ENCODE results near the gene DSTN.

DSTN gene

DNA sequence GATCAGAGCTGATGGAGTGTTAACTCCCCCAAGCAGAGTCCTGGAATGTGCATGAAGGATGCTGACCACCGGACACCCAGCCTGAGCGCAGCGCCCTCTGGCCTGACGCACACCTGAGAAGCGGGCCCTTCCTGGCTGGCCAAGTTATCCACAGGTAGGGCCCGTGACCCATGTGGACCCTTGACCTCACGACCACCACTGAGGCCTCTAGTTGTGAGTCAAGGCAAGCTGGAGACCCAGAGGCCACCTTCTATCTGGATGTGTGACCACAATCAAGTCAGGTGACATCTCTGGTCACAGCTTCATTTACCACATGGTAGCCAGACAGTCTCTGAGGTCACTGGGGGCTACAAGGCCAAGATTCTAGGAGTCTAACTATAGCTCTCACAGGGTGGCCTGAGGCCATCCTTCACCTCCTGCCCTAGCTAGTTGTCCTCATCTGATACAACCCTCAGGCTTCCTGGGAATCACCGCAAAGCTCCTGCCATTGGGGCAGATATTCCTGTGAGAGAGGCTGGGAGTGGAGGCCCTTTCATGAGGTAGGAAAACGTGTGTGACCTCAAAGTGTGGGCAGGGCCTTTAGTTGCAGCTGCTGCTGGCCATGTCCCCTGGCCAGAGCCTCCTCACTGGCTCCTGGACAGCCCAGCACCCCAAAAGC, 53.1 kb downstream of the DSTN start:
- DNase-seq (ENCODE audit: low read depth, low spot score): no peak

DNA sequence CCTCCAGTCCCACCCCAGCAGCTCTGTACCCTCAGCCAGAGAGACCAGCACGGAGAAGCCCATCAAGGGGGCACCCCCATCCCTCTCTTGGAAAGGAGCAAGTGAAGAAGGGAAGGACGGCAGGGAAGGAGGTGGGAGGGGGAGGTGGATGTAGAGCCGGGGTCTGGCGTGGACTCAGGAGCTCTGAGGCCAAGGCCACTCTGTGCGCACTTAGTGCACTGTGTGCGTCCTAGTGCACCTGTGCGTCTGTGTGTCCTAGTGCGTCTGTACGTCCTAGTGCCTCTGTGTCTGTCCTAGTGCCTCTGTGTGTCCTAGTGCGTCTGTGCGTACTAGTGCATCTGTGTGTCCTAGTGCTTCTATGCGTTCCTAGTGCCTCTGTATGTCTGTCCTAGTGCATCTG, 54.2 kb downstream of the DSTN start:
- no peak for DNase-seq (ENCODE audit: low read depth, low spot score)

GRCh38 chr20:17624551-17625245, 54.8 kb downstream of the DSTN start:
- no peak for DNase-seq (ENCODE audit: low read depth, low spot score)

DNA sequence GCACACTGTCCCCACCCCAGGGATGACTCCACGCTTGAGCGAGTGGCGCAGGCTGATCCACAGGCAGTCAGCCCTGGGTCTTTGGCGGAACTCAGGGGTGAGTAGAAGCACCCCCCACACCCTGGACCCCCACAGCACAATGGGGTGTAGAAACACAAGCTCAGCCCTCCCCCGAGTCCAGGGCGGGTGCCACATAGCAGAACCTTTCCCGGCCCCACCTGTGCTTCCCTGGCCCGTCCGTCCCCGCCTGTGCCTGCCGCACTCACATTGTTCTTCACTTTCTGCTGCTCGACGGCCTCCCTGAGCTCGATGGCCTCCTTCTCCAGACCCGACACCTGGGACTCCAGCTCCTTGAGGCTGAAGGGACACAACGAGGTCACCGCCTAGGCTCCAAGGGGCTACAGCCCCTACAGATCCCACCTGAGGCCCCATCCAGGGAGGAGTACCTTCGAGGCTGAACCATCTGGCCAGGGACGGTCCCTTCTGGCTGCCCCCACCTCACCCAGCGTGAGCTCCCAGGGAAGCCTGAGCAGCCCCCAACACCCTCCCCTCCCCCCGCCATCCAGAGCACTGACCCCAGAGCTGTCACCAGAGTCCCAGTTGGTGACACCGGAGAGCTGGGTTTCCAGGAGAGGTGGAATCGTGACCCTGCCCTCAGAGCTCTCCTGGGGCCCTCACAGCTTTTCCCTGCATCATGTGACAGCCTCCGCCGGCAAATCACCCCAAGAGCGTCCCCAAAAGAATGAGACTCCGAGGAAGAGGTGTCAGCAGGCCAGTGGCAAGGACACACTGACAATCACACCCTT, 55.6 kb downstream of the DSTN start:
- DNase-seq (ENCODE audit: low read depth, low spot score): no peak

DNA sequence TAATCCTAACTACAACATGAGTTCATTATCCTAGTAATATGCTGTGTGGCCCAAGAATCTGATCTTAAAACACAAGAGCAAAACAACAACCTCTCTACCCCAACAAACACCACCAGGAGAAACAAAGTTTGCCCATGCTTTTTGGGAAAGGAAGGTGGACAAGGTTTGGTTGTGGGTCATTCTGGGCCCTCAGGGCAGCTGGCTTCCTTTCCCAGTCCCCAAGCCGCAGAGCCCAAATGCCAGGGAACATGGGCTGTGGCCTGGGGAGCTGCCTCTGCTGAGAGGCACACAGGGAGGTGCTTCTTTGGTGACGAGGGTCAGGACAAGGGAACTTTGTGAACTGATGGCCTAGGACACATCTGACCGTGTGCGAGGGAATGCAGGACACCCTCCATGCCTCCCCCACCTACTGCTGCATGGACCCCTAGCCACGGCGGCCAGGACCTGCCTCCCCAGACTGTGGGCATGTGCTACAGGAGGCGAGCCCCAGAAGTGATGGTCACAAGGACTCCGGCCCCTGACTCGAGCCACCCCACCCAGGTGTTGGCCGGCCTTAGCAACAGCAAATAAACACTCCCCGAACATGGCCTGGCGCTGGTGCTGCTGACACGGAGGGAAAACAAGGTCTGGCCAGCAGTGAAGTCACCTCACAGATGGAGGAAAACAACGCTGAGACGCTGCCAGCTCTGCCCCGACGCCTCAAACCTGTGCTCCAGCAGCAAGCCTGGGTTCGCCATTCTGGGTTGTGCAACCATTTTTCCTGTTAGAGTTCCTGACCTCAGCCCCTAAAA, 56.5 kb downstream of the DSTN start:
- no peak for DNase-seq (ENCODE audit: low read depth, low spot score)

GRCh38 chr20:17627101-17627955, 57.5 kb downstream of the DSTN start:
- no peak for DNase-seq (ENCODE audit: low read depth, low spot score)

DNA sequence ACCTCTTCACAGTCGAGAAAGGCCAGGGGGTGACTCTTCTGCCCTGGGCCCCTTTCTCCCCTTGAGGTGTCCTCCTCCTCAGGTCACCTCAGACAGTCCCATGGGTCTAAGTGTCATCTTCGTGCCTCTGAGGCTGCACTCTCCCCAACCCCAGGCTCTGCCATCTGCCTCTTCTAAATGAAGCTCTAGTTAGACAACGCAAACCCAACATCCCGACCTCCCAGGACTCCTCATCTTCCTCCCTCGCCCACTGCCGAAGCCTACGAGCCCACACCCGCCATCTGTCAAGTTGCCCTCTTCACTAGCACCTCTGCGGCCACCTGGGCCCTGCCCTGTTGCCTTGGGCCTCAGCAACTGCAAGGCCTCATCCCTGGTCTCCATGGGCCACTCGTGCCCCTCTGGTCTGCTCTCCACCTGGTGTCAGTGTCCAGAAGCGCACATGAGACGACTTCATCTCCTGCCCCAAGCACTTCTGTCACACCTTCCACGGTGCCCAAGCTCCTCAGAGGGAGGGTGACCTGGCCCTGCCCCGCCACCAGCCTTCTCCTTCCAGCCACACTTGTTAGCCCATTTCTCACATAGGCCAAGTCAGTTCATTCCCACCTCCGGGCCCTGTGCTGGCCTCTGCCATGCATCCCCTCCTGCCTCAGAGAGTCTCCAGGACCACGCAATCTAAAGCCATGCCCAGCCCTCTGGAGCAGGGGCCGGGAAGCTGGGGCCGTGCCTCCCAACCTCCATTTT, 58.4 kb downstream of the DSTN start:
- no peak for DNase-seq (ENCODE audit: low read depth, low spot score)

- no peak for DNase-seq (ENCODE audit: low read depth, low spot score)
Observed at GRCh38 chr20:17629025-17629424, 59.1 kb downstream of the DSTN start.

DNA sequence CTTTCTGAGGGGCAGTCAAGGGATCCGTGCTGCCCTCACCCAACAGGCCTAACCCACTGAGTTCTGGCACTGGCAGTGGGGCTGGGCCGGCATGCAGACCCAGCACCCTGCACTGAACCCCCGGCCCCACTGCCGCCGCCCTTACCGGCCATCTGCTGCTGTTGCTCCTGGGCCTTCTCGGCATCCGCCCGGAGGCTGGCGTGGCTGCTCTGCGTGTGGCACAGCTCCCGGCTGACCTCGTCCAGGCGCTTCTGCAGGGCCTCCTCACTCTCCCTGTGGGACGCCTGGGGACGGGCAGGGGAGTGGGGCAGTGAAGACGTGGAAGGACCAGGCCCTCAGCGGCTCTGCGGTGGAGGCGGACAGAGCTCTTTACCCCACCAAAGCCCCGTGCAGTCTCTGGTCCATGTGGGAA, 59.8 kb downstream of the DSTN start:
- DNase-seq (ENCODE audit: low read depth, low spot score): no peak

DNA sequence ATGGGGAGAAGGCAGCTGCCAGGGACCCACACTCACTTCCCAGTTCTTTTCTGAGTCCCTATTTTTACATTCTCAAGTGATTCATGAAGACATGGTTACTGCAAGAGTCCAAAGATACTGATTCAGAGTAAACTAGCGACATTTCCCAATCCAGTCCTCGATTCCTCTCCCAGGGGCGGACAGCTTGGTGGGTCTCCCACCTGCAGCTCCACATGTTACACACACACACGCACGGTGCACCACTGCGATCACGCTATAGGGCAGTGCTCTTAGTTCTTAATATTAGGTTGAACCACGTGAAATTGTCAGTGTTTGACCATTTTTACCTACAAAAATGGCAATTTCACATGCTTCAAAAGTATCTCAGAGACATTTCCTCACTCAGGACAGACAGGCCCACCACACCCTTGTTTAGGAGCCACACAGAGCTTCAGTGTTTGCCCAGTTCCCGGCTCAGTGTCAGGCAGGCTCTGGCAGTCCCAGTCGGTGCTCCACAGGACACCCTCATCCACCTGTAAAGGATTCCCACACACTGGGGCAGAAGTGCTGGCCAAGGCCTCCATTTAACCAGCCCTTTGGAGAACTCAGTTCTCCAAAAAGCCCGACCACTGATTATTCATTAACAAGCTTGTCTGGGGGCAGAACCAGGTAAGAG, 60.4 kb downstream of the DSTN start:
- no peak for DNase-seq (ENCODE audit: low read depth, low spot score)

GRCh38 chr20:17630806-17631195, 60.9 kb downstream of the DSTN start:
- DNase-seq (ENCODE audit: low read depth, low spot score): no peak

- DNase-seq (ENCODE audit: low read depth, low spot score): no peak
Observed at GRCh38 chr20:17631576-17632319, 61.9 kb downstream of the DSTN start.

- DNase-seq (ENCODE audit: low read depth, low spot score): no peak
Observed at GRCh38 chr20:17633221-17633849, 63.5 kb downstream of the DSTN start.

GRCh38 chr20:17633850-17634500, 64.1 kb downstream of the DSTN start:
- no peak for DNase-seq (ENCODE audit: low read depth, low spot score)

GRCh38 chr20:17634661-17635331, 64.9 kb downstream of the DSTN start:
- no peak for DNase-seq (ENCODE audit: low read depth, low spot score)

GRCh38 chr20:17635332-17636244, 65.7 kb downstream of the DSTN start:
- DNase-seq (ENCODE audit: low read depth, low spot score): no peak
